HG02678 (cell line): ENCODE measurements around the gene AKAP13.
"Not testable (repeated sequence)": the region's sequence is repeated elsewhere in the genome, so short reads cannot be mapped to it uniquely, and the experiment has no call there.

Source experiments
- ATAC-seq: cut with Tn5 transposase; IDR thresholded peaks from one replicate; pipeline ENCODE4 v1.9.1; 2021; ENCODE audit warnings: mild to moderate bottlenecking, moderate library complexity; ENCODE audit not compliant: unreplicated experiment

The AKAP13 gene

GRCh38 chr15:85795337-85796305 lies 415.2 kb downstream of the AKAP13 start:
- no peak for ATAC-seq

GRCh38 chr15:85796371-85796770 lies 416.0 kb downstream of the AKAP13 start:
- not testable (repeated sequence) for ATAC-seq
